ENCODE data around the gene ARGLU1. TPM values are rescaled to one million over a fixed set of nuclear protein-coding genes. Genes with fewer than 3 reads are reported as not detected.

Gene ARGLU1
- total RNA-seq, 4 donors from 2014 or later = 46.7 to 77.2 (median 62.6) TPM

DNA sequence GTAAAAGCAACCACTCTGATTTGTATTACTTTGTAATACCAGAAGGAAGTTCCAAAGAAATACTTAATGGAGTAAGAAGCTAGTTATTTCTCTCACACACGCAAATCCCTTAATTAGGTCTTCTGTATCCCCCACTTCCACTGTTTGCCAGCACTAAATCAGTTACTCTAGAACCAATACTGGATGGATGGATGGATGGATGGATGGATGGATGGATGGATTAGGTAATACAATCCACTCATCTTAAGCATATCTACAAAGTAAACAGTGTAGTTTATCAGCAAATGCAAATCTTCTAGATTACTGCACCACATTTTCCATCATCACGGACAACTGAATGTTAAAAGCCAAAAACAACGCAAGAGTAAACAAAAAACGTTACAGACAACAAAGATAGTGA lies 27.3 kb downstream of the ARGLU1 start:
- DNase-seq (ENCODE audit: extremely low spot score) = no peak
- TF ChIP-seq, protein P1, sequence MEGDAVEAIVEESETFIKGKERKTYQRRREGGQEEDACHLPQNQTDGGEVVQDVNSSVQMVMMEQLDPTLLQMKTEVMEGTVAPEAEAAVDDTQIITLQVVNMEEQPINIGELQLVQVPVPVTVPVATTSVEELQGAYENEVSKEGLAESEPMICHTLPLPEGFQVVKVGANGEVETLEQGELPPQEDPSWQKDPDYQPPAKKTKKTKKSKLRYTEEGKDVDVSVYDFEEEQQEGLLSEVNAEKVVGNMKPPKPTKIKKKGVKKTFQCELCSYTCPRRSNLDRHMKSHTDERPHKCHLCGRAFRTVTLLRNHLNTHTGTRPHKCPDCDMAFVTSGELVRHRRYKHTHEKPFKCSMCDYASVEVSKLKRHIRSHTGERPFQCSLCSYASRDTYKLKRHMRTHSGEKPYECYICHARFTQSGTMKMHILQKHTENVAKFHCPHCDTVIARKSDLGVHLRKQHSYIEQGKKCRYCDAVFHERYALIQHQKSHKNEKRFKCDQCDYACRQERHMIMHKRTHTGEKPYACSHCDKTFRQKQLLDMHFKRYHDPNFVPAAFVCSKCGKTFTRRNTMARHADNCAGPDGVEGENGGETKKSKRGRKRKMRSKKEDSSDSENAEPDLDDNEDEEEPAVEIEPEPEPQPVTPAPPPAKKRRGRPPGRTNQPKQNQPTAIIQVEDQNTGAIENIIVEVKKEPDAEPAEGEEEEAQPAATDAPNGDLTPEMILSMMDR (IDR thresholded peaks at IDR 0.05) = no peak
- no peak for TF ChIP-seq POLR2AphosphoS5 (IDR thresholded peaks at IDR 0.05)
- no peak for TF ChIP-seq POLR2A (IDR thresholded peaks at IDR 0.05; ENCODE audit: low read depth)
- no peak for TF ChIP-seq EP300 (IDR thresholded peaks at IDR 0.05)
- intact Hi-C loops (cut with DNase I) = loop anchor here (10.0 kb wide), 1 partner anchor 1766 kb away; no protein-coding TSS in a partner anchor
- no peaks in the 10 kb centered on the region for H3K9me3 ChIP-seq
- WGBS = 73% methylated on average over 4 of the region's 4 CpGs
- peaks cover 7 to 34% (median 17%) of the 10 kb centered on the region in 4 donors for H3K36me3 ChIP-seq
- no peaks in the 10 kb centered on the region for H3K27me3 ChIP-seq
- peaks cover 8 to 17% (median 10%) of the 10 kb centered on the region in 4 donors for H3K4me1 ChIP-seq
- no peak overlapping the region for H3K27ac ChIP-seq (replicated peaks in 1 of 4)
- no peak overlapping the region for H3K4me3 ChIP-seq

DNA sequence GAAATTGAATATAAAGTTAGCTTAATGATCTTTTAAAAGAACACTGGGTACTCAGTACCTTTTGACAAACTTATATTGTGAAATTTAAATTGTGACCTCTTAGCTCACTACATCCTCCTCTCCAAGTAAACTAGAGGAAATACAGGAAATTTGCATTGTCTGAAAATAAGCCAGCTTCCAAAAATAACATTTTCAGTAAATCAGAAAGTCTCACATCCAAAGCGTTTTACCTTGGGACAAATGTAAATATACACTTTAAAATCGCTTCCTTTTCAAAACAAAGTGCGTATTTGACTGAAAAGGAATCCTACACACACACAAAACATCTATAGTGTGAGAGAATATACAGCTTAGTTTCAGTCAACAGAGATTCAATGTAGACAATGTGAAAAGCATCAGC lies 30.4 kb downstream of the ARGLU1 start:
- Histone ChIP-seq H3K9me3 (no peaks in the 10 kb centered on the region), H3K4me3 (no peak overlapping the region), H3K4me1 (peaks cover 16 to 34% (median 28%) of the 10 kb centered on the region in 4 donors), H3K36me3 (peaks cover 0 to 19% (median 10%) of the 10 kb centered on the region in 4 donors), H3K27me3 (no peaks in the 10 kb centered on the region), H3K27ac (replicated peaks in 1 of 4) (no peak overlapping the region)
- TF ChIP-seq POLR2A (IDR thresholded peaks at IDR 0.05; ENCODE audit: low read depth) (no peak), POLR2AphosphoS5 (IDR thresholded peaks at IDR 0.05) (no peak), EP300 (IDR thresholded peaks at IDR 0.05) (no peak)
- TF ChIP-seq, protein P1 (IDR thresholded peaks at IDR 0.05) = no peak
- intact Hi-C loops (cut with DNase I) = loop anchor here (10.0 kb wide), 2 partner anchors 1123 to 1963 kb away; no protein-coding TSS in a partner anchor
- WGBS = 75% methylated on average over 3 of the region's 3 CpGs
- DNase-seq (ENCODE audit: extremely low spot score) = no peak

GRCh38 chr13:106536244-106537034 lies 31.5 kb downstream of the ARGLU1 start:
- intact Hi-C loops (cut with DNase I) = loop anchor here (10.0 kb wide), 2 partner anchors 1122 to 1962 kb away; no protein-coding TSS in a partner anchor
- peak overlapping the region; percentile 81 to 90 (median 84) for H3K27ac ChIP-seq (replicated peaks in 1 of 4)
- 14% methylated on average over 18 of the region's 50 CpGs for WGBS

GRCh38 chr13:106535552-106536243 lies 32.2 kb downstream of the ARGLU1 start, which contains the start of gene EFNB2:
Gene EFNB2, minus strand, starts transcription at chr13:106535662. Its CDS starts 698 bp downstream, at chr13:106534964.
- peaks cover 19 to 53% (median 46%) of the 10 kb centered on the region in 4 donors for H3K4me1 ChIP-seq
- no peaks in the 10 kb centered on the region for H3K27me3 ChIP-seq
- no peaks in the 10 kb centered on the region for H3K9me3 ChIP-seq
- TF ChIP-seq POLR2AphosphoS5 (IDR thresholded peaks at IDR 0.05) = peak; percentile 57 to 86
- TF ChIP-seq, protein P1 (IDR thresholded peaks at IDR 0.05) = no peak
- TF ChIP-seq EP300 (IDR thresholded peaks at IDR 0.05) = no peak
- peak; percentile 45 for TF ChIP-seq POLR2A (IDR thresholded peaks at IDR 0.05; ENCODE audit: low read depth)
- H3K4me3 ChIP-seq = peak within 1 kb of the TSS; percentile 78 to 85 (median 82)
- 0% methylated on average over 3 of the region's 102 CpGs for WGBS
- peak within 1 kb of the TSS; percentile 84 to 90 (median 84) for H3K27ac ChIP-seq (replicated peaks in 1 of 4)
- intact Hi-C loops (cut with DNase I) = loop anchor here (10.0 kb wide), 2 partner anchors 1121 to 1961 kb away; no protein-coding TSS in a partner anchor
- peaks cover 0 to 4% (median 3%) of the 10 kb centered on the region in 4 donors for H3K36me3 ChIP-seq
- DNase-seq (ENCODE audit: extremely low spot score) = no peak

More at GRCh38 chr13:106536244-106537034, 31.5 kb downstream of the ARGLU1 start:
- Histone ChIP-seq H3K4me3 (peak overlapping the region; percentile 78 to 85 (median 82)), H3K9me3 (no peaks in the 10 kb centered on the region), H3K27me3 (no peaks in the 10 kb centered on the region), H3K36me3 (peaks cover 0 to 9% (median 8%) of the 10 kb centered on the region in 4 donors), H3K4me1 (peaks cover 19 to 45% (median 39%) of the 10 kb centered on the region in 4 donors)
- TF ChIP-seq, protein P1 (IDR thresholded peaks at IDR 0.05) = peak; percentile 81 to 96 (median 94)
- TF ChIP-seq POLR2AphosphoS5 (IDR thresholded peaks at IDR 0.05) (peak; percentile 48 to 73), EP300 (IDR thresholded peaks at IDR 0.05) (no peak), POLR2A (IDR thresholded peaks at IDR 0.05; ENCODE audit: low read depth) (no peak)
- peak; percentile 96 for DNase-seq (ENCODE audit: extremely low spot score)
